SK-N-SH (cell line): Measurements from ENCODE around the gene C6orf89. TPM values are rescaled to one million over a fixed set of nuclear protein-coding genes. Genes with fewer than 3 reads are reported as not detected.
"Not testable (repeated sequence)": the region's sequence is repeated elsewhere in the genome, so short reads cannot be mapped to it uniquely, and the experiment has no call there.

Experiments used
- CTCF ChIA-PET: fragments of 300-600, 350-600 bp; formaldehyde crosslinking; extraction: SDS; loops from one replicate; lab custom pipeline; 2021; lab: Yijun Ruan, JAX
- POLR2A ChIA-PET: fragments of 350-600 bp; sonication (Branson Sonifier 250); formaldehyde crosslinking; extraction: SDS; loops from one replicate; lab custom pipeline; 2020; ENCODE audit warnings: antibody characterized with exemption, inconsistent platforms; lab: Yijun Ruan, JAX
- DNase-seq: peaks from one replicate; pipeline ENCODE4 v3.0.0; 2012
- H2AFZ ChIP-seq: fragments of 200-600 bp; sonication (generic); 2 replicates; pipeline ENCODE4 v1.8.1; 2016; ENCODE audit warnings: antibody characterized with exemption, mild to moderate bottlenecking, low read depth
- H3F3A ChIP-seq: fragments of 200-600 bp; sonication (generic); replicated peaks from 2 replicates; pipeline ENCODE3; 2016; ENCODE audit warnings: antibody characterized with exemption, mild to moderate bottlenecking; ENCODE audit not compliant: insufficient read depth
- H3K27ac ChIP-seq, 2 experiments: fragments of 200-500 bp in 1 of 2; fragments of 200-600 bp in 1 of 2; sonication (Bioruptor generic) in 1 of 2; sonication (generic), shearing (Covaris generic) in 1 of 2; 2 replicates each; pipeline versions ENCODE4 v1.5.1 to v1.6.1; 2014 to 2016; ENCODE audit warnings: low read depth in 2 of 2, inconsistent platforms in 1 of 2, low read length in 1 of 2, mild to moderate bottlenecking in 1 of 2, mixed read lengths in 1 of 2
- H3K27me3 ChIP-seq: fragments of 200-600 bp; sonication (generic), shearing (Covaris generic); 2 replicates; pipeline ENCODE4 v1.6.1; 2016; ENCODE audit warnings: mixed run types; ENCODE audit not compliant: insufficient read depth
- H3K36me3 ChIP-seq, 2 experiments: fragments of 200-500 bp in 1 of 2; fragments of 200-600 bp in 1 of 2; sonication (Bioruptor generic) in 1 of 2; sonication (generic) in 1 of 2; replicated peaks in 1 of 2; 2 replicates each; pipeline versions ENCODE3 to v1.5.1; 2014 to 2016; ENCODE audit warnings: low read length in 1 of 2, mild to moderate bottlenecking in 1 of 2; ENCODE audit not compliant: insufficient read depth in 2 of 2, control insufficient read depth in 1 of 2
- H3K4me1 ChIP-seq, 2 experiments: fragments of 200-500 bp in 1 of 2; fragments of 200-600 bp in 1 of 2; sonication (Bioruptor generic) in 1 of 2; sonication (generic), shearing (Covaris generic) in 1 of 2; 2 replicates each; pipeline versions ENCODE4 v1.5.1 to v1.6.1; 2014 to 2016; ENCODE audit warnings: low read depth in 1 of 2, low read length in 1 of 2, mixed run types in 1 of 2; ENCODE audit not compliant: insufficient read depth in 2 of 2, control insufficient read depth in 1 of 2
- H3K4me2 ChIP-seq: fragments of 200-600 bp; sonication (generic), shearing (Covaris generic); 2 replicates; pipeline ENCODE4 v1.6.1; 2017; ENCODE audit warnings: mixed run types
- H3K4me3 ChIP-seq, 2 experiments: fragments of 200-500 bp in 1 of 2; fragments of 200-600 bp in 1 of 2; sonication (Bioruptor generic) in 1 of 2; sonication (generic), shearing (Covaris generic) in 1 of 2; 2 replicates each; pipeline versions ENCODE4 v1.5.1 to v1.8.1; 2014 to 2016; ENCODE audit warnings: low read depth in 2 of 2, inconsistent platforms in 1 of 2, low read length in 1 of 2, mild to moderate bottlenecking in 1 of 2, mixed read lengths in 1 of 2, moderate library complexity in 1 of 2
- H3K79me2 ChIP-seq: fragments of 200-600 bp; sonication (generic); 2 replicates; pipeline ENCODE4 v1.8.1; 2017; ENCODE audit warnings: mild to moderate bottlenecking; ENCODE audit not compliant: insufficient read depth
- H3K9ac ChIP-seq: fragments of 200-600 bp; sonication (generic); 2 replicates; pipeline ENCODE4 v1.6.1; 2017; ENCODE audit warnings: mixed run types
- H3K9me2 ChIP-seq: fragments of 200-600 bp; sonication (generic); 2 replicates; pipeline ENCODE4 v1.6.1; 2017; ENCODE audit warnings: mixed run types
- H3K9me3 ChIP-seq: fragments of 200-600 bp; sonication (generic); 2 replicates; pipeline ENCODE4 v1.6.1; 2017; ENCODE audit warnings: mixed run types, mild to moderate bottlenecking, moderate library complexity
- H4K20me1 ChIP-seq: fragments of 200-600 bp; sonication (generic); 2 replicates; pipeline ENCODE4 v1.6.1; 2017; ENCODE audit warnings: mild to moderate bottlenecking, mixed run types; ENCODE audit not compliant: insufficient read depth
- CTCF ChIP-seq: fragments of 200-600 bp; sonication (generic); IDR thresholded peaks from 2 replicates; pipeline ENCODE4 v1.6.1; 2017; ENCODE audit warnings: antibody characterized with exemption, mild to moderate bottlenecking, moderate library complexity
- EZH2phosphoT487 ChIP-seq: fragments of 200-600 bp; sonication (generic); IDR thresholded peaks from 2 replicates; pipeline ENCODE4 v1.6.1; 2017; ENCODE audit warnings: low read depth, mixed run types, mild to moderate bottlenecking, antibody characterized with exemption, moderate library complexity, borderline replicate concordance
- FOXM1 ChIP-seq: IDR thresholded peaks from 2 replicates; pipeline ENCODE4 v1.4.0; 2012; ENCODE audit warnings: low read depth, mild to moderate bottlenecking
- IRF3 ChIP-seq: fragments of 150-350 bp; IDR thresholded peaks from 2 replicates; pipeline ENCODE4 v1.6.1; 2016; ENCODE audit warnings: mild to moderate bottlenecking, low read depth, low read length
- MAX ChIP-seq: IDR thresholded peaks from 2 replicates; pipeline ENCODE4 v1.4.0; 2012; ENCODE audit warnings: low read depth
- NFIC ChIP-seq: IDR thresholded peaks from 2 replicates; pipeline ENCODE4 v1.4.0; 2012; ENCODE audit warnings: borderline replicate concordance
- NRF1 ChIP-seq: IDR thresholded peaks from 2 replicates; pipeline ENCODE4 v1.6.1; 2012; ENCODE audit warnings: low read depth, mild to moderate bottlenecking, low read length
- REST ChIP-seq: IDR thresholded peaks from 2 replicates; pipeline ENCODE4 v1.6.1; 2012; ENCODE audit warnings: mild to moderate bottlenecking, low read depth, low read length, moderate library complexity
- RXRA ChIP-seq: IDR thresholded peaks from 2 replicates; pipeline ENCODE4 v1.4.0; 2012; ENCODE audit warnings: low read depth, mild to moderate bottlenecking, borderline replicate concordance
- TAF1 ChIP-seq: IDR thresholded peaks from 2 replicates; pipeline ENCODE4 v1.6.1; 2012; ENCODE audit warnings: low read depth, mild to moderate bottlenecking, low read length, moderate library complexity, borderline replicate concordance
- TEAD4 ChIP-seq: IDR thresholded peaks from 2 replicates; pipeline ENCODE4 v1.4.0; 2012; ENCODE audit warnings: mild to moderate bottlenecking, borderline replicate concordance; ENCODE audit not compliant: insufficient read depth
- USF2 ChIP-seq: fragments of 150-350 bp; IDR thresholded peaks from 2 replicates; pipeline ENCODE4 v1.6.1; 2017; ENCODE audit warnings: antibody characterized with exemption, low read length, low read depth, borderline replicate concordance
- YY1 ChIP-seq: IDR thresholded peaks from 2 replicates; pipeline ENCODE4 v1.4.0; 2012; ENCODE audit warnings: low read depth, mild to moderate bottlenecking
- WGBS: methylation state at CpG from one replicate; pipeline ENCODE4 v1.1.6; 2017; ENCODE audit warnings: low lambda C conversion rate; 5-methylcytosine and 5-hydroxymethylcytosine counted together
- polyA plus RNA-seq, 3 experiments: library from polyadenylated mRNA; depleted of rRNA; stranded (reverse); fragments of >200 nt; gene quantifications; 2 replicates each; pipeline ENCODE4 v1.2.3, GENCODE V29; 2012

The C6orf89 gene
- polyA plus RNA-seq, 1 of the 3 experiments (the other 2 are of a cell fraction), result 20.4 TPM

- H2AFZ ChIP-seq, H4K20me1 ChIP-seq, H3F3A ChIP-seq, H3K4me3 ChIP-seq, H3K9me3 ChIP-seq, H3K79me2 ChIP-seq, H3K27me3 ChIP-seq, H3K4me1 ChIP-seq, H3K9ac ChIP-seq, H3K27ac ChIP-seq, POLR2A ChIA-PET, H3K9me2 ChIP-seq, DNase-seq, H3K4me2 ChIP-seq, CTCF ChIA-PET, H3K36me3 ChIP-seq: not testable (repeated sequence)
- 79% methylated on average over 1 of the region's 2 CpGs for WGBS
These were observed 56.6 kb downstream of the C6orf89 start for GRCh38 chr6:36942329-36942728.

- WGBS, result 76% methylated on average over 5 of the region's 5 CpGs
- Histone ChIP-seq H3K27ac (no peak overlapping the region), H4K20me1 (no peaks in the 10 kb centered on the region), H3K4me1 (peaks cover 0 to 4% of the 10 kb centered on the region in 2 experiments; a peak in 1 of 4 replicates), H2AFZ (no peak overlapping the region), H3K4me3 (no peak overlapping the region), H3F3A (peaks cover 2% of the 10 kb centered on the region), H3K9me3 (no peaks in the 10 kb centered on the region), H3K79me2 (no peaks in the 10 kb centered on the region), H3K9me2 (no peaks in the 10 kb centered on the region), H3K27me3 (no peaks in the 10 kb centered on the region), H3K4me2 (no peak overlapping the region), H3K36me3 (no peaks in the 10 kb centered on the region), H3K9ac (no peak overlapping the region)
- TF ChIP-seq RXRA, result no peak
- no peak for TF ChIP-seq REST
- no peak for TF ChIP-seq USF2
- no peak for TF ChIP-seq FOXM1
- TF ChIP-seq CTCF, result no peak
- TF ChIP-seq EZH2phosphoT487, result no peak
- TF ChIP-seq YY1, result no peak
- TF ChIP-seq TEAD4, result no peak
- TF ChIP-seq NFIC, result no peak
- no peak for TF ChIP-seq TAF1
- TF ChIP-seq NRF1, result no peak
- TF ChIP-seq MAX, result no peak
- no peak for TF ChIP-seq IRF3
- CTCF ChIA-PET, result no interaction called here
- no peak for DNase-seq
- POLR2A ChIA-PET, result no interaction called here
These were observed 58.9 kb downstream of the C6orf89 start for GRCh38 chr6:36944650-36945049.
